ENCODE data around the gene ITIH5. TPM values are rescaled to one million over a fixed set of nuclear protein-coding genes. Genes with fewer than 3 reads are reported as not detected.

The ITIH5 gene
- polyA plus RNA-seq, 3 donors, result not detected

DNA sequence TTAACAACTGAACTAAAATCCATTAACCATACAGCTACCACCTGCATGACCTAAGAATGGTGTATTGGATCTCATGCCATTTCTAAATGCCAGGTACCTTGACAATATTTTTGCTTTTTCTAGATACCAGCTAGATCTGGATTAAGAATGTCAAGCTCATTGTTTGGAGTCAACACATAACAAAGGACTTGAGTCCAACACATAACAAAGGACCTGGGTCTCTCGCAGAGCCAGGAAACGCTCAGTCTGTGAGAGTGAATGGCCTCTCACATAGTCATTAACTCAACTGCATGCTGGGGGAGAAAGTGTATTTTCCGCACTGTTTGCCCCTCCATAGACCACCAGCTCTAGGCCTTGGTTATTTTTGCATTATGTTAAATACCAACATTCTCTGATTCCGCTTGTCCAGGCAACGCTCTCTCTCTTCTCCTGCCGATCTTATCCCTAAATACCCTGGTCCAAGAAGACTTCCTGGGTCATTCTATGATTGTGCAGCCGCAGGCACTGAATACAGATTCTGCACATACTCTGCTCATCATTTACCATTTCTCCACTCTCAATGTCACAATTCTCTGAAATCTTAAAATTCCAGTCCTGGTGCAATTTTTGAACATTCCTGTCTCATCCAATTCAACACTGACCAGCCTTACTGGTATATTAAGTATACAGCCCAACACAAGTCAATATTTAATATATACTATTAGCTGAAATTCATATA, 31.2 kb downstream of the ITIH5 start:
- H3K9ac ChIP-seq (ENCODE audit: insufficient read depth, low read length, poor library complexity, severe bottlenecking), result no peak overlapping the region
- H3K4me3 ChIP-seq (replicated peaks in 1 of 3; ENCODE audit: low read depth in 2 of 3, low read length in 3 of 3), result no peak overlapping the region
- H3K36me3 ChIP-seq (replicated peaks in 1 of 2; ENCODE audit: control insufficient read depth in 1 of 2, insufficient read depth in 2 of 2, low read length in 2 of 2), result no peaks in the 10 kb centered on the region
- no peak overlapping the region for H2AFZ ChIP-seq (ENCODE audit: insufficient read depth, low read depth, low read length, poor library complexity, severe bottlenecking)
- H4K20me1 ChIP-seq (ENCODE audit: insufficient read depth, low read length), result no peaks in the 10 kb centered on the region
- Mint-ChIP-seq H3K4me3 (no peak overlapping the region), H3K27me3 (ENCODE audit: low read depth in 3 of 3) (peaks cover 2 to 10% (median 4%) of the 10 kb centered on the region in 3 donors), H3K36me3 (no peaks in the 10 kb centered on the region), H3K4me1 (no peaks in the 10 kb centered on the region), H3K27ac (no peak overlapping the region), H3K9me3 (peaks cover 4 to 26% (median 17%) of the 10 kb centered on the region in 7 donors)
- TF ChIP-seq, protein P1, sequence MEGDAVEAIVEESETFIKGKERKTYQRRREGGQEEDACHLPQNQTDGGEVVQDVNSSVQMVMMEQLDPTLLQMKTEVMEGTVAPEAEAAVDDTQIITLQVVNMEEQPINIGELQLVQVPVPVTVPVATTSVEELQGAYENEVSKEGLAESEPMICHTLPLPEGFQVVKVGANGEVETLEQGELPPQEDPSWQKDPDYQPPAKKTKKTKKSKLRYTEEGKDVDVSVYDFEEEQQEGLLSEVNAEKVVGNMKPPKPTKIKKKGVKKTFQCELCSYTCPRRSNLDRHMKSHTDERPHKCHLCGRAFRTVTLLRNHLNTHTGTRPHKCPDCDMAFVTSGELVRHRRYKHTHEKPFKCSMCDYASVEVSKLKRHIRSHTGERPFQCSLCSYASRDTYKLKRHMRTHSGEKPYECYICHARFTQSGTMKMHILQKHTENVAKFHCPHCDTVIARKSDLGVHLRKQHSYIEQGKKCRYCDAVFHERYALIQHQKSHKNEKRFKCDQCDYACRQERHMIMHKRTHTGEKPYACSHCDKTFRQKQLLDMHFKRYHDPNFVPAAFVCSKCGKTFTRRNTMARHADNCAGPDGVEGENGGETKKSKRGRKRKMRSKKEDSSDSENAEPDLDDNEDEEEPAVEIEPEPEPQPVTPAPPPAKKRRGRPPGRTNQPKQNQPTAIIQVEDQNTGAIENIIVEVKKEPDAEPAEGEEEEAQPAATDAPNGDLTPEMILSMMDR (IDR thresholded peaks at IDR 0.05), result no peak
- intact Hi-C loops (cut with micrococcal nuclease), result no loop called here
- H3K9me3 ChIP-seq (replicated peaks in 1 of 2; ENCODE audit: control insufficient read depth in 1 of 2, insufficient read depth in 1 of 2, low read length in 2 of 2), result peaks cover 9 to 17% of the 10 kb centered on the region in 2 donors
- H3K4me1 ChIP-seq (ENCODE audit: control insufficient read depth in 1 of 2, insufficient read depth in 2 of 2, low read length in 2 of 2), result no peaks in the 10 kb centered on the region
- DNase-seq, result no peak
- H3K4me2 ChIP-seq (replicated peaks; ENCODE audit: extremely low read depth, low read length, poor library complexity, severe bottlenecking), result no peak overlapping the region
- H3K27me3 ChIP-seq (ENCODE audit: control insufficient read depth in 2 of 2, insufficient read depth in 2 of 2, low read length in 2 of 2), result peaks cover 0 to 2% of the 10 kb centered on the region in 2 donors
- 100% methylated on average over 4 of the region's 7 CpGs for WGBS (ENCODE audit: insufficient coverage)
- no peak overlapping the region for H3K27ac ChIP-seq (ENCODE audit: low read depth in 1 of 2, low read length in 2 of 2)
- H3K79me2 ChIP-seq (ENCODE audit: insufficient read depth, low read length), result no peaks in the 10 kb centered on the region

DNA sequence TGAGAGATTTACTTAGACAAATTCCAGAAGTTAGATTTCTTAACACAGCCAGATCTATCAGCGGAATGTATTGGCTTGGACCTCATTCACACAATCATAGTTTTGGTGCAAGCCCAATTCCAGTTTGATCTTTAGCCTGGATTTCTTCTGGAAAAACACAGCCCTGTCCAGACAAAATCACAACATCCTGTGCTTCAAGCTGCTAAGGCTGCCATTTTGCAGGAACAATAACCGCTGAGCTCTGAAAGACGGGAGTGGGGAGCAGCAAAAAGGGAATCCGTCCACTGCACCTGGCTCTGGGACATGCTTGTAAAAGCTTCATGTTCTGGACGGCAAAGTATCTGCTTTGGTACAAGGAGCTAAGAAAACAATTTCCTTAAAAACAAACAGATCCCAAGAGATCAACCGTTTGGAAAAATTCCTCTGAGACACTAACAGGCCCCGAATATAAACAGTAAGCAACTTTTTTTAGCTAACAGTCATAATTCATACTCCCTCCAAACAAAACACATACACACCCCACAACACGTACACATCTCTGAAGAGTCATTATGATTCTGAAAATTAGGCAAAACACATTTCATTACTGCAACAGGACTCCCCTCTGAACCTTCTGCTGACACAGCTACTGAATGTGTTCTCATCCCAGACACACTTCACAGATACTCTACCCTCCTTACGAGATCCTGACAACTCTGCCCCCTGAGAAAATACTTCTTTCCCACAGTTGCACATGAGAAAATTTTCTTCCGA, 32.4 kb downstream of the ITIH5 start:
- Histone ChIP-seq H3K36me3 (replicated peaks in 1 of 2; ENCODE audit: control insufficient read depth in 1 of 2, insufficient read depth in 2 of 2, low read length in 2 of 2) (no peaks in the 10 kb centered on the region), H3K79me2 (ENCODE audit: insufficient read depth, low read length) (no peaks in the 10 kb centered on the region), H4K20me1 (ENCODE audit: insufficient read depth, low read length) (no peaks in the 10 kb centered on the region), H3K27me3 (ENCODE audit: control insufficient read depth in 2 of 2, insufficient read depth in 2 of 2, low read length in 2 of 2) (peaks cover 0 to 2% of the 10 kb centered on the region in 2 donors), H2AFZ (ENCODE audit: insufficient read depth, low read depth, low read length, poor library complexity, severe bottlenecking) (no peak overlapping the region), H3K4me2 (replicated peaks; ENCODE audit: extremely low read depth, low read length, poor library complexity, severe bottlenecking) (no peak overlapping the region), H3K27ac (ENCODE audit: low read depth in 1 of 2, low read length in 2 of 2) (no peak overlapping the region), H3K4me3 (replicated peaks in 1 of 3; ENCODE audit: low read depth in 2 of 3, low read length in 3 of 3) (no peak overlapping the region), H3K9me3 (replicated peaks in 1 of 2; ENCODE audit: control insufficient read depth in 1 of 2, insufficient read depth in 1 of 2, low read length in 2 of 2) (peaks cover 11 to 17% of the 10 kb centered on the region in 2 donors), H3K9ac (ENCODE audit: insufficient read depth, low read length, poor library complexity, severe bottlenecking) (no peak overlapping the region), H3K4me1 (ENCODE audit: control insufficient read depth in 1 of 2, insufficient read depth in 2 of 2, low read length in 2 of 2) (no peaks in the 10 kb centered on the region)
- Mint-ChIP-seq H3K27me3 (ENCODE audit: low read depth in 3 of 3) (peaks cover 2 to 15% (median 4%) of the 10 kb centered on the region in 3 donors), H3K9me3 (peaks cover 4 to 21% (median 17%) of the 10 kb centered on the region in 7 donors), H3K27ac (no peak overlapping the region), H3K4me3 (no peak overlapping the region), H3K36me3 (no peaks in the 10 kb centered on the region), H3K4me1 (no peaks in the 10 kb centered on the region)
- DNase-seq, result no peak
- 93% methylated on average over 8 of the region's 10 CpGs for WGBS (ENCODE audit: insufficient coverage)
- intact Hi-C loops (cut with micrococcal nuclease), result no loop called here
- TF ChIP-seq, protein P1 (IDR thresholded peaks at IDR 0.05), result no peak
